Putamen (tissue), 1 donor: Measurements from ENCODE around the gene PEX11B.
A peak's percentile ranks its signal among the peaks of the same experiment; 100 is the strongest.
"Not testable (repeated sequence)": the region's sequence is repeated elsewhere in the genome, so short reads cannot be mapped to it uniquely, and the experiment has no call there.

Experiments
- DNase-seq: peaks from one replicate; pipeline ENCODE4 v3.0.0-alpha.2; 2016; ENCODE audit warnings: low spot score

The PEX11B gene

DNA sequence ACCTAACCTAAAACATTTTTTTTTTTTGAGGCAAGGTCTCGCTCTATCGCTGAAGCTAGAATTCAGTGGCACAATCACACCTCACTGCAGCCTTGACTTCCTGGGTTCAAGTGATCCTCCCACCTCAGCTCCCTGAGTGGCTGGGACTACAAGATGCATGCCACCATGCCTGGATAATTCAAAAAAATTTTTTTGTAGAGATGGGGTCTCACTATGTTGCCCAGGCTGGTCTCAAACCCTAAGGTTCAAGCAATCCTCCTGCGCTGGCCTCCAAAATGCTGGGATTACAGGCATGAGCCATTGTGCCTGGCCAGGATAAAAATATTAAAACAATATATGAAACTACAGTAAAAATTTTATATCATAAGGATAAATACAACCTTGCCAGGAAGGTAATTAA lies 34.4 kb upstream of the PEX11B start:
- no peak for DNase-seq

GRCh38 chr1:145951526-145951925 lies 33.0 kb upstream of the PEX11B start:
- no peak for DNase-seq

- no peak for DNase-seq
These were observed 30.7 kb upstream of the PEX11B start for GRCh38 chr1:145949219-145949618.

- no peak for DNase-seq
These were observed 29.0 kb upstream of the PEX11B start for GRCh38 chr1:145947551-145947950.

DNA sequence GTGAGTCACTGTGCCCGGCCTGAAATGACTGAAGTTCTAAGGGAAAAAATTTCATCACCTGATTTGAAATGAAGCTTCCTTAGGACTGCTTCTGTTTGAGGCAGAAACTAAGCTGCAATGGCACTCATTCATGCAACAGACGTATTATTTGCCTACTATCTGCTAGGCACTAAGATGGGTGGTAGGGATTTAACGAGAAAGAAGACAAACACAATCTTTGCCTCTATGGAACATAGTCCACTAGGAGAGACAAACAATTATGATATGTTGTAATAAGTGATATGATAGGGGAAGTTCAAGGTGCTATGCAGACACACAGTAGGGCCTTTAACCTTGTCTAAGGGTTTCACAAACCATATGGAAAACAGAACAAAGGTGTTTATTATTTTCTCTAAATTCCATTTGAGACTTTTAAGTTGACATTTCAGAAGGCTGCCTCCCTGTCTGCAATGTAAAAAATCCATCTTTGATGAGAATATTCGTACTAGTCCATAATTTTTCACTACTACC lies 28.0 kb upstream of the PEX11B start:
- no peak for DNase-seq

GRCh38 chr1:145944532-145944931 lies 26.0 kb upstream of the PEX11B start:
- DNase-seq, result no peak

GRCh38 chr1:145942871-145943270 lies 24.4 kb upstream of the PEX11B start:
- no peak for DNase-seq

DNA sequence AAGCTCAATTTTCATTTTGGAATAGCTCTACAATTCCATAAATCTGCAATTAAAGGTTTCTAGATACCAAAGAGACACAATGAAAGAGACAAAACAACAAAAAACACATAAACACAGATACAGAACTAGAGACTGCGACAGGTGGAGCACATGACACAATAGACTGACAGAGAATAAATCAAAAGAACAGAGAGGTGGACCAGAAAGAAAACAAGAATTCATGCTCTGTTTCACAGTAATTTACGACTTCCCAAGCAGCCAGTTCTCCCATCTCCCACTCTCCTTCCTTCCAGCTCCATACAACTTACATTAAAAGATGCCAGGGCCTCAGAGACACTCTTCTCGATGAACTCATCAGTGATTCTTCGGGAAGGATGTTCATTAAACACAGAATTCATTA lies 23.9 kb upstream of the PEX11B start:
- no peak for DNase-seq

DNA sequence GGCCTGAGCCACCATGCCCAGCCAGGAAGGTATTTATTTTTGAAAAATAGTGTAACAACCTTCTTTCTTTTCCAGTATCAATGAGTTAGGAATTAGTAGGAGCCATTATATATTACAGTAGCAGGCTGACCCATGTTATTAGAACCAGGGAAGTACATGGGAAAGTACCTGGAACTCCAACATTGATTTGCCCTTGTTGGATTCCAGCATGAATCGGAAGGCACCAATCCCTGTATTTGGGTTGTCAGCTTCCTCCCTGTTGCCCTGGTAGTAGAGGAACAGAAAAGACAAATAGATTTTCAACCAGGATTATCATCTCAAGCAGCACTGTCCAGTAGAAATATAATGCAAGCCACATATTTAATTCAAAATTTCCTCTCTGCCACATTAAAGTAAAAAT lies 18.9 kb upstream of the PEX11B start:
- DNase-seq, result no peak

GRCh38 chr1:145936247-145936646 lies 17.7 kb upstream of the PEX11B start:
- no peak for DNase-seq

- DNase-seq, result no peak
These were observed 17.2 kb upstream of the PEX11B start for GRCh38 chr1:145935708-145936107.

DNA sequence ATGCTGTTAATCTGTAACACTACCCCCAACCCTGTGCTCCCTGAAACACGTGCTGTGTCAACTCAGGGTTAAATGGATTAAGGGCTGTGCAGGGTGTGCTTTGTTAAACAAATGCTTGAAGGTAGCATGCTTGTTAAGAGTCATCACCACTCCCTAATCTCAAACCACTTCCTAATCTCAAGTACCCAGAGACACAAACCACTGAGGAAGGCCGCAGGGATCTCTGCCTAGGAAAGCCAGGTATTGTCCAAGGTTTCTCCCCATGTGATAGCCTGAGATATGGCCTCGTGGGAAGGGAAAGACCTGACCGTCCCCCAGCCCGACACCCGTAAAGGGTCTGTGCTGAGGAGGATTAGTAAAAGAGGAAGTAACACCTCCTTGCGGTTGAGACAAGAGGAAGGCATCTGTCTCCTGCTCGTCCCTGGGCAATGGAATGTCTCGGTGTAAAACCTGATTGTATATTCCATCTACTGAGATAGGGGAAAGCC lies 14.0 kb upstream of the PEX11B start:
- DNase-seq, result not testable (repeated sequence)

DNA sequence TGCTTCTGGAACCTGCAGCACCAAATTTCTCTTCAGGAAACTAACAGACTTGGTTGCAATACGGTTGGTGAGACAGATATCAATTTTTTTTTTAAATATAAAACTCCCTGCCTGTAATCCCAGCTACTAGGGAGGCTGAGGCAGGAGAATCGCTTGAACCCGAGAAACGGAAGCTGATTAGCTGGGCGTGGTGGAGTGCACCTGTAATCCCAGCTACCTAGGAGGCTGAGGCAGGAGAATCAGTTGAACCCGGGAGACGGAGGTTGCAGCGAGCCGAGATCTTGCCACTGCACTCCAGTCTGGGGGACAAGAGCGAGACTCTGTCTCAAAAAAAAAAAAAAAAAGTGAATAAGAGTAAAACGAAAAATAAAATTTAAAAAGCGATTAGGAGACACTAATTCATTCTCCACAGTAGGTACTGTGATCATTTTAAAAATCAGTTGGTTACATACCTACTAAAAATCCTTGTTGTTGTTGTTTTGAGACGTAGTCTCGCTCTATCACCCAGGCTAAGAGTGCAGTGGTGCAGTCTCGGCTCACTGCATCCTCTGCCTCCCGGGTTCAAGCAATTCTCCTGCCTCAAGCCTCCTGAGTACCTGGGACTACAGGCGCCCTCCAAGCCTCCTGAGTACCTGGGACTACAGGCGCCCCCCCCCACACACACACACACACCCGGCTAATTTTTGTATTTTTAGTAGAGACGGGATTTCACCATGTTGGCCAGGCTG lies 9.6 kb upstream of the PEX11B start:
- no peak for DNase-seq

DNA sequence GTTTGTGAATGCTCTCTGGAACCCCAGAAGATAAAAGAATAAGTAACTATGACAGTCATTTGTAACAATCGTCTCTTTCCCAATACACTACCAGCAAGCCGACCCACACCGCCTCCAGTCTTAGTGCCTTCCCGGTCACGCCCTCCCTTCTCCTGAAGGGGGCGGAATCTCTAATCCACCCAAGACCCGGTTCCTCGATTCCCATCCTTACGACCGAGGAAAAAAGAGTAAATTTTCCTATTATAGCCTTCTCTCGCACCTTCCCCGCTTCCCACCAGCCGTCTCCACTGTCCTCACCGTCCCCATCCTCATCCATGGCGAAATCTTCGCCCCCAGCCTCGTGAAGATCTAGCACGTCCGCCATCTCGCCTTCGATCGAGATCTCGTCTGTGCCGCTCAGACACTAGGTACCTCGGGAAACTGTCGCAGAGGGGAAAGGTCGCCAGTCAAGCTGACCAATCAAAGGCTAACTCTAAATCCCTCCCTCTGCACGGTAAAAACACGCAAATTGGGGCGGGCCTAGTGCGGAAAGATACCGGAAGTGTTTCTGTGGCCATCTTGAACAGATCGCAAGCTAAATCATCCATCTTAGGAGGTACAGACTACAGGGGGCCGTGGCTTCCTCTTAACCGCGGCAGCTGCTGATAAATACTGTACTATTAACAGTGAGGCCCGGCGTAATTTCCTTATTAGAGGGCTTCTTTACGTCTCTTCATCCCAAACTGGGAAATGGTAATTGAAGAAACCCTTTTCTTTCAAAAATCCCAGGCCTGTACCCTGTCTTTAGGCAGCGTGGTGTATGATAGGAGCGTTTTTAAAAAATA lies 8.8 kb upstream of the PEX11B start, which contains the start of gene RBM8A:
Gene RBM8A, minus strand, starts transcription at position 422 of the 824 bp plus-strand sequence. Its CDS starts 58 bp downstream, at position 364.
- peak; percentile 98 for DNase-seq

- DNase-seq, result no peak
These were observed 8.2 kb upstream of the PEX11B start for GRCh38 chr1:145926686-145927062.

DNA sequence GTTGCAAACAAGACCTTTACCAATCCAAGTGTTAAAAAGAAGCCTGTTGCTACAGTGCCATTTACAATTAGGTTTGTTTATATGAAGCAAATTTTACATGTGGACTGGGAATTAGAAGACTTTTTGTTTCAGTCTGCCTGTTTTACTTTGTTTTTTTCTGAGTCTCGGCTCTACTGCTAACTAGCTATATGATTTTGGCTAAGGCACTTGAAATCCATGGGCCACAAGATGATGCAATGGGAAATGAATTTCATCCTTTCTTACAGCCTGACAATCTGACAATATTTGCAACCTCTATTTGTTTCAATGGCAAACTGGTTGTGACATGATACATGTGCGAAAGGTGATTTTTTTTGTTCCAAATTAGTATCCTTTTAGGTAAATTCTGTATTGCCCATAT lies 3.7 kb upstream of the PEX11B start:
- DNase-seq, result no peak

DNA sequence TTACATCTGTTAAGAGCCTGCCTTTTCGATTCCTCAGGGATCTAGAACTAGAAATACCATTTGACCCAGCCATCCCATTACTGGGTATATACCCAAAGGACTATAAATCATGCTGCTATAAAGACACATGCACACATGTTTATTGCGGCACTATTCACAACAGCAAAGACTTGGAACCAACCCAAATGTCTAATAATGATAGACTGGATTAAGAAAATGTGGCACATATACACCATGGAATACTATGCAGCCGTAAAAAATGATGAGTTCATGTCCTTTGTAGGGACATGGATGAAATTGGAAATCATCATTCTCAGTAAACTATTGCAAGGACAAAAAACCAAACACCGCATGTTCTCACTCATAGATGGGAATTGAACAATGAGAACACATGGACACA lies 1.8 kb upstream of the PEX11B start:
- not testable (repeated sequence) for DNase-seq

DNA sequence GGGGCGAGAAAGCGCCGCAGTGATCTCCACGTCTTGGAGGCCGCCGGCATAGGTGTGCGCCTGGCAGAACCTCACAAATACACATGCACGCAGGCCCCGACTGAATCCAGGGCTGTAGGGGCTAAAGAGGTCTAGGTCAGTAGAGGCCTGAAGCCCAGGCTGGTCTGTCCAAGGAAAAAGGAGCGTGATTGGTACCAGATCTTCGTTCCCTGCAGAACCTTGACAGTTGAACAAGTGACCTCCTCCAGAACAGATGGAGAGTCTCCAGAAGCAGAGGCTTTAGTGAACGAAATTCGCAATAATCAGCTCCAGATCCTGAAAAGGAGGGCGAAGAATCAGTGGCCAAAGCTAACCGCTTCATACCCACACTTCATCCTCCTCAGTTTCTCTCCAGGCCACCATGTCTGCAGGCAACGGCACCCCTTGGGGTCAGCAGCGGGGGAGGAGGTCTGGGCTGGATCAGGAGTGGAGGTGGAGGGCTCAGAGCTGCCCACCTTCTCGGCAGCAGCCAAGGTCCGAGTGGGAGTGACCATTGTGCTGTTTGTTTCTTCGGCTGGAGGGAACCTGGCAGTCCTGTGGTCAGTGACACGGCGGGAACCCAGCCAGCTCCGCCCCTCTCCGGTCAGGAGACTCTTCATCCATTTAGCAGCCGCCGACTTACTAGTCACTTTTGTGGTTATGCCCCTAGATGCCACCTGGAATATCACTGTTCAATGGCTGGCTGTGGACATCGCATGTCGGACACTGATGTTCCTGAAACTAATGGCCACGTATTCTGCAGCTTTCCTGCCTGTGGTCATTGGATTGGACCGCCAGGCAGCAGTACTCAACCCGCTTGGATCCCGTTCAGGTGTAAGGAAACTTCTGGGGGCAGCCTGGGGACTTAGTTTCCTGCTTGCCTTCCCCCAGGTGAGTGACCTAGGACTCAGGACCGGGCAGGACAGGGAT lies 749 bp upstream of the PEX11B start:
- DNase-seq, result no peak

GRCh38 chr1:145917595-145917994 lies 922 bp downstream of the PEX11B start:
- DNase-seq, result no peak

- DNase-seq, result no peak
These were observed 1.8 kb downstream of the PEX11B start for GRCh38 chr1:145916745-145917144.

DNA sequence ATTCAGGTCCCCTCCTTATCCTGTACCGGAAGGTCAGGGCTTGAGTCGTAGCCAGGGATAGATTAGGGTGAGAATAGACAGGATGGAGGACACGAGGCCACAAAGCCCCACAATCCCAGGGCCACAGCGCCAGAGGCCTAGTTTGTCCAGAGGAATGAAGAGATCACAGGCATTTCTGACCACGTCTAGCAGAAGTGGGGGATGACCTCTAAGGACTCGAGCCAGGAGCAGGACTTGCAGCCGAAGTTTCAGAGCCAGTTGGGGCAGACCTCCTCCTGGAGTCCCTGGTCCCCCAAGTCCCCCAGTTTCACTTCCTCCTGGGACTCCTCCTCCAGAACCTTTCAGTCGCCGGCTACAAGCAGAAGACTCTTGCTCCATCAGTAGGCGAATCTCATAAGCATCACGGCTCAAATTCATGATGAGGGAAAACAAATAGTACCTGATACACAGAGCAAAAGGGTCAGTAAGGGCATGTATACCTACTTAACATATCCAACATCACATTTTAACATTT lies 6.3 kb downstream of the PEX11B start:
- DNase-seq, result no peak

GRCh38 chr1:145908653-145909052 lies 9.9 kb downstream of the PEX11B start:
- DNase-seq, result no peak
